ENCODE data around the gene PI4K2A.

DNA sequence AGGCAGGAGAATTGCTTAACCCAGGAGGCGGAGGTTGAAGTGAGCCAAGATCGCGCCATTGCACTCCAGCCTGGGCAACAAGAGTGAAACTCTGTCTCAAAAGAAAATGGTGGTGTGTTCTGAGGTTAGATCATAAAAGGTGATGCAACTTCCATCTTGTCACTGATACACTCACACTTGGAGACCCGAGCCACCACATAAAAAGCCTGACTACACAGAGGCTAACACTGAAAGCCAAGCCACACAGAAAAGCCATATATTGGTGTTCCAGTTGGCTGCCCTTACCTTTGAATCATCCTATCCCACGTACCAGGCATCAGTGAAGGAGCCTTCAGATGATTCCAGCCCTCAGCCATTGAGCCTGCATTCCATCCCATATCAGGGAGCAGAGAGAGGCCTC, 11.2 kb upstream of the PI4K2A start:
- TF ChIP-seq, protein P1, sequence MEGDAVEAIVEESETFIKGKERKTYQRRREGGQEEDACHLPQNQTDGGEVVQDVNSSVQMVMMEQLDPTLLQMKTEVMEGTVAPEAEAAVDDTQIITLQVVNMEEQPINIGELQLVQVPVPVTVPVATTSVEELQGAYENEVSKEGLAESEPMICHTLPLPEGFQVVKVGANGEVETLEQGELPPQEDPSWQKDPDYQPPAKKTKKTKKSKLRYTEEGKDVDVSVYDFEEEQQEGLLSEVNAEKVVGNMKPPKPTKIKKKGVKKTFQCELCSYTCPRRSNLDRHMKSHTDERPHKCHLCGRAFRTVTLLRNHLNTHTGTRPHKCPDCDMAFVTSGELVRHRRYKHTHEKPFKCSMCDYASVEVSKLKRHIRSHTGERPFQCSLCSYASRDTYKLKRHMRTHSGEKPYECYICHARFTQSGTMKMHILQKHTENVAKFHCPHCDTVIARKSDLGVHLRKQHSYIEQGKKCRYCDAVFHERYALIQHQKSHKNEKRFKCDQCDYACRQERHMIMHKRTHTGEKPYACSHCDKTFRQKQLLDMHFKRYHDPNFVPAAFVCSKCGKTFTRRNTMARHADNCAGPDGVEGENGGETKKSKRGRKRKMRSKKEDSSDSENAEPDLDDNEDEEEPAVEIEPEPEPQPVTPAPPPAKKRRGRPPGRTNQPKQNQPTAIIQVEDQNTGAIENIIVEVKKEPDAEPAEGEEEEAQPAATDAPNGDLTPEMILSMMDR (IDR thresholded peaks at IDR 0.05; ENCODE audit: insufficient read depth, low read length, poor library complexity, severe bottlenecking) = no peak
- no peak for TF ChIP-seq EZH2phosphoT487 (conservative IDR thresholded peaks at IDR 0.05; ENCODE audit: low read length)
